ENCODE measurements around the gene NGEF. TPM values are rescaled to one million over a fixed set of nuclear protein-coding genes. Genes with fewer than 3 reads are reported as not detected.

Gene NGEF
- total and polyA plus RNA-seq, 10 of the 15 experiments (the other 5 are each of a cell fraction or from before 2014, with no cell fraction given), result 0.12 TPM; not detected in 9

DNA sequence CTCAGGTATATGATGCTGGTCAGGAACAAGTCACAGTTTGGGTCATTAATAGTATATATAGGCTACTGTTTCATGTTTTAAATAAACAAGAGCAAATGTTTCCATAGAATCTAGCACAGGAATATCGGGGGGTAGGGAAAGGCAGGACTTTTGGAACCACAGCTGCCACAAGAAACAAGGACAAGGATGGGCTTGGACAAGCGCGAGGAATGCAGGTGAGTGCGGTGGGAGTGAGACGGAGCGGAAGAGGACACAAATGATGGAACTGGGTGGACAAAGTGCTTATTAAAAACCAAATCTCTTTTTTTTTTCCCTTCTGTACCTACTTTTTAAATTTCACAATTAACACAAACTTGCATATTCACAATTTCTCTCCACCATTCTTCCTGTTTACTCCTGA lies 93.9 kb downstream of the NGEF start:
- POLR2A ChIA-PET, result no interaction called here
- CTCF ChIA-PET, result no interaction called here
- FAIRE-seq, result no peak

More for the DNA sequence above, 93.9 kb downstream of the NGEF start:
- in situ Hi-C loops (cut with MboI) (no loop called here), intact Hi-C loops (cut with micrococcal nuclease; ENCODE audit: unreplicated experiment) (no loop called here)
- WGBS (ENCODE audit: insufficient coverage, insufficient replicate concordance, low lambda C conversion rate, missing lambda C conversion rate), result 96% methylated on average over 6 of the region's 6 CpGs
- Histone ChIP-seq H3K36me3 (ENCODE audit: control insufficient read depth in 2 of 2, insufficient read depth in 2 of 2, low read length in 1 of 2) (no peaks in the 10 kb centered on the region), H3K9ac (ENCODE audit: control insufficient read depth, insufficient read depth, low read length) (no peak overlapping the region), H3K4me2 (ENCODE audit: control insufficient read depth, insufficient read depth) (no peak overlapping the region), H3K27ac (ENCODE audit: control insufficient read depth, insufficient read depth) (no peak overlapping the region), H3K9me3 (replicated peaks; ENCODE audit: control insufficient read depth, insufficient read depth, low read length) (no peaks in the 10 kb centered on the region), H3K4me1 (ENCODE audit: control insufficient read depth, insufficient read depth, low read length) (no peaks in the 10 kb centered on the region), H3K79me2 (ENCODE audit: control insufficient read depth, insufficient read depth, low read length) (no peaks in the 10 kb centered on the region), H4K20me1 (ENCODE audit: control insufficient read depth, insufficient read depth) (no peaks in the 10 kb centered on the region), H2AFZ (ENCODE audit: control insufficient read depth, low read depth, low read length) (no peak overlapping the region), H3K27me3 (replicated peaks in 1 of 2; ENCODE audit: control insufficient read depth in 2 of 2, insufficient read depth in 2 of 2, low read length in 1 of 2) (peaks cover 0 to 3% of the 10 kb centered on the region in 2 experiments; a peak in 1 of 4 replicates), H3K4me3 (no peak overlapping the region)
- TF ChIP-seq DPF2 (IDR thresholded peaks at IDR 0.05), result no peak
- TF ChIP-seq ZZZ3 (IDR thresholded peaks at IDR 0.05; ENCODE audit: control insufficient read depth, insufficient read length, low read depth), result no peak
- no peak for TF ChIP-seq ZSCAN29 (IDR thresholded peaks at IDR 0.05)
- TF ChIP-seq, protein P1, sequence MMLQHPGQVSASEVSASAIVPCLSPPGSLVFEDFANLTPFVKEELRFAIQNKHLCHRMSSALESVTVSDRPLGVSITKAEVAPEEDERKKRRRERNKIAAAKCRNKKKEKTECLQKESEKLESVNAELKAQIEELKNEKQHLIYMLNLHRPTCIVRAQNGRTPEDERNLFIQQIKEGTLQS (IDR thresholded peaks at IDR 0.05; ENCODE audit: borderline replicate concordance, extremely low read depth, low read depth, low read length), result no peak
- no peak for TF ChIP-seq TBL1XR1 (IDR thresholded peaks at IDR 0.05; ENCODE audit: low read depth, low read length)
- TF ChIP-seq SREBF1 (IDR thresholded peaks at IDR 0.05; ENCODE audit: low read length), result no peak
- no peak for TF ChIP-seq EP300 (IDR thresholded peaks at IDR 0.05; ENCODE audit: borderline replicate concordance in 1 of 2, control insufficient read depth in 1 of 2, low read depth in 2 of 2, low read length in 2 of 2)
- TF ChIP-seq IKZF1 (conservative IDR thresholded peaks at IDR 0.05), result no peak
- no peak for TF ChIP-seq CHD1 (IDR thresholded peaks at IDR 0.05; ENCODE audit: low read depth, low read length)
- TF ChIP-seq NR2F1 (conservative IDR thresholded peaks at IDR 0.05), result no peak
- TF ChIP-seq, protein P2, sequence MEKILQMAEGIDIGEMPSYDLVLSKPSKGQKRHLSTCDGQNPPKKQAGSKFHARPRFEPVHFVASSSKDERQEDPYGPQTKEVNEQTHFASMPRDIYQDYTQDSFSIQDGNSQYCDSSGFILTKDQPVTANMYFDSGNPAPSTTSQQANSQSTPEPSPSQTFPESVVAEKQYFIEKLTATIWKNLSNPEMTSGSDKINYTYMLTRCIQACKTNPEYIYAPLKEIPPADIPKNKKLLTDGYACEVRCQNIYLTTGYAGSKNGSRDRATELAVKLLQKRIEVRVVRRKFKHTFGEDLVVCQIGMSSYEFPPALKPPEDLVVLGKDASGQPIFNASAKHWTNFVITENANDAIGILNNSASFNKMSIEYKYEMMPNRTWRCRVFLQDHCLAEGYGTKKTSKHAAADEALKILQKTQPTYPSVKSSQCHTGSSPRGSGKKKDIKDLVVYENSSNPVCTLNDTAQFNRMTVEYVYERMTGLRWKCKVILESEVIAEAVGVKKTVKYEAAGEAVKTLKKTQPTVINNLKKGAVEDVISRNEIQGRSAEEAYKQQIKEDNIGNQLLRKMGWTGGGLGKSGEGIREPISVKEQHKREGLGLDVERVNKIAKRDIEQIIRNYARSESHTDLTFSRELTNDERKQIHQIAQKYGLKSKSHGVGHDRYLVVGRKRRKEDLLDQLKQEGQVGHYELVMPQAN (conservative IDR thresholded peaks at IDR 0.05), result no peak
- TF ChIP-seq BACH1 (IDR thresholded peaks at IDR 0.05; ENCODE audit: borderline replicate concordance), result no peak
- no peak for TF ChIP-seq MEF2A (IDR thresholded peaks at IDR 0.05; ENCODE audit: insufficient read depth, low read depth, low read length)
- no peak for TF ChIP-seq STAT1 (conservative IDR thresholded peaks at IDR 0.05)
- no peak for TF ChIP-seq SUZ12 (IDR thresholded peaks at IDR 0.05; ENCODE audit: unreplicated experiment)
- BruUV-seq (replicated peaks), result no TSS peak
- no peak for ATAC-seq
- SMC1A ChIA-PET (ENCODE audit: uncharacterized antibody, unreplicated experiment), result no interaction called here
- RAD21 ChIA-PET (ENCODE audit: unreplicated experiment), result no interaction called here
- DNase-seq (ENCODE audit: low read depth, low spot score), result no peak
